ENCODE results near the gene SLIT1. TPM values are rescaled to one million over a fixed set of nuclear protein-coding genes. Genes with fewer than 3 reads are reported as not detected.
A peak's percentile ranks its signal among the peaks of the same experiment; 100 is the strongest.

Gene SLIT1
- total RNA-seq, 1 donor from 2014 or later, result 0.12 TPM

DNA sequence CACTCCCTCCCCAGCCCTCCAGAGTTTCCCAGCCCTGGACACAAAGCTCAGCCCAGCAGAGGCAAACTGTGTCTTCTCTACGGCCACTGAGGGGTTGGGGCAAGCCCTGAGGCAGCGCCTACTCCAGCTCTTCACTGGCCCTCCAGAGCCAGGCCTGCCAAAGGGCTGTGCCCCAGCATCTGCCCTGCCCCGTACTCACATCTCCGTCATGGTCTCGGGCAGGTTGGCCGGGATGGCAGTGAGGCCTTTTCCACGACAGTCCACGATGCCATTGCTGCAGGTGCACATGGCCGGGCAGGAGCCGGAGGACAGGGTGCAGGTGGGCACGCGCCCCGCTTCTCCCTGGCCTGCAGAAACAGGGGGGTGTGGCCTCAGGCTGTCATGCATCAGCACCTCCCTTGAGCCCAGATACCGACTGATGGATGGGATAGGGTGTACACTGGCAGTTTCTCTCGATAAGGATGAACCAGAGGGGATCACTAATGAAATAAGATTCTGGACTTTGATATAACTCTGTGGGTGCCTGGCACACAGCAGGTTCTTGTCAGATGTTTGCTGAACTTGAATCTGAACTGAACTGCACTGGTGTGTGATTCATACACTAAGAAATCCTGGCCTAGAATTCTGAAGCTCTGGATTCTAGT lies 125.2 kb downstream of the SLIT1 start:
- DNase-seq (ENCODE audit: low read depth), result no peak
- TF ChIP-seq, protein P1, sequence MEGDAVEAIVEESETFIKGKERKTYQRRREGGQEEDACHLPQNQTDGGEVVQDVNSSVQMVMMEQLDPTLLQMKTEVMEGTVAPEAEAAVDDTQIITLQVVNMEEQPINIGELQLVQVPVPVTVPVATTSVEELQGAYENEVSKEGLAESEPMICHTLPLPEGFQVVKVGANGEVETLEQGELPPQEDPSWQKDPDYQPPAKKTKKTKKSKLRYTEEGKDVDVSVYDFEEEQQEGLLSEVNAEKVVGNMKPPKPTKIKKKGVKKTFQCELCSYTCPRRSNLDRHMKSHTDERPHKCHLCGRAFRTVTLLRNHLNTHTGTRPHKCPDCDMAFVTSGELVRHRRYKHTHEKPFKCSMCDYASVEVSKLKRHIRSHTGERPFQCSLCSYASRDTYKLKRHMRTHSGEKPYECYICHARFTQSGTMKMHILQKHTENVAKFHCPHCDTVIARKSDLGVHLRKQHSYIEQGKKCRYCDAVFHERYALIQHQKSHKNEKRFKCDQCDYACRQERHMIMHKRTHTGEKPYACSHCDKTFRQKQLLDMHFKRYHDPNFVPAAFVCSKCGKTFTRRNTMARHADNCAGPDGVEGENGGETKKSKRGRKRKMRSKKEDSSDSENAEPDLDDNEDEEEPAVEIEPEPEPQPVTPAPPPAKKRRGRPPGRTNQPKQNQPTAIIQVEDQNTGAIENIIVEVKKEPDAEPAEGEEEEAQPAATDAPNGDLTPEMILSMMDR (conservative IDR thresholded peaks at IDR 0.05; ENCODE audit: low read depth, low read length), result no peak
- H3K4me3 ChIP-seq (ENCODE audit: low read depth, low read length), result no peak overlapping the region

DNA sequence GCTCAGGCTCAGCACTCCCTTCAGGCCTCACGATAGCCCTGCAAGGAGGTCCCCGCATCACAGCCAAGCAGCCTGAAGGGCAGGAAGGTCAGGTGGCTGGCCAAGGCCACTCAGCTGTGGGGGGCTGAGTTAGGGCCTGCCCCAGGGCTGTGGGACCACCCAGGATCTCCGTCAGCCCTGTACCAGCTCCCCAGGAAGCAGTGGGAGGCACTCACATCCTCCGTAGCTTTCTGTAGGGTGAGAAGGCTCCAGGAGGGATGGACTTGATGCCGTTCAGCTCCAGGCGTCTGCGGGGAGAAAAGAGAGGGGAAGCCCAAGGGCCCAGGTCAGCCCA lies 125.9 kb downstream of the SLIT1 start:
- TF ChIP-seq, protein P1 (conservative IDR thresholded peaks at IDR 0.05; ENCODE audit: low read depth, low read length), result no peak
- no peak overlapping the region for H3K4me3 ChIP-seq (ENCODE audit: low read depth, low read length)
- DNase-seq (ENCODE audit: low read depth), result no peak

DNA sequence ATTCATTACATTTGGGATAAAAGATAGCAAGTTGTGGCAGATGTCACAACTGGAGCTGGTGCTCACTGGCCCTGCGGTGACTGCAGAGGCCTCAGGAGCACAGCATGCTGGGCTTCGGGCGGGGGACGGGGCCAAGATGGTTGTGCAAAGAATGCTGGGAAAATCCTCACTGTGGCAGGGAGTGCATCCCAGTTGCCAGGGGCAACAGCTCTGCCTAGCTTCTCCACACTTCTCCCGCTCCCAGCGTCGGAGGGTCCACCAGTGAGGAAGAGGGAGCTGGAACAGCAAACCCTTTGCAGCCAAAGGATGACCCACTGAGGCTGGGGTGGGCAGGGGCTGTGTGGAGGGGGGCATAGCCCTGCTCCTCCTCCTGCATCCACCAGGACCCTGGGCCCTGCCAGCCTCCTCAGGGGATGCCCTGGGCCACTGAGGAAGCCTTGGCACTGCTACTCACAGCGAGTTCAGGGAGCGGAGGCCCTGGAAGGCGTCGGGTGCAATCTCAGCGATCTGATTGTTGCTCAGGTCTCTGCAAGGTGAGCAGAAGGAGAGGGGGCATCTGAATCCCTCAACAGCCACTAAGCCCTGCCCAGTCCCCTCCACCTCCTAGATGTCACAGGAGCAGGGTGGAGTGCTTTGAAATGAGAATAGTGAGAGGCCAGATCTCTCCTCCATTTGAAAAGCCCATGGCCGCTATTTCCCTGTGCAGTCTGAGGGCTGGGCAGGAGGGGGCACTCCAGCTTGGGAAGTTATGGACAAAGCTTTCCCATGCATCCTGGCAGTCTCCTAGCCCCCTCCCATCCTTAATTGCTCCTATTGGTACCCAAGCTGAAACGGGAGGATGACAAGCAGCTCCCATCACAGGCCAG lies 126.5 kb downstream of the SLIT1 start:
- no peak for DNase-seq (ENCODE audit: low read depth)
- TF ChIP-seq, protein P1 (conservative IDR thresholded peaks at IDR 0.05; ENCODE audit: low read depth, low read length), result peak; percentile 7
- H3K4me3 ChIP-seq (ENCODE audit: low read depth, low read length), result no peak overlapping the region

DNA sequence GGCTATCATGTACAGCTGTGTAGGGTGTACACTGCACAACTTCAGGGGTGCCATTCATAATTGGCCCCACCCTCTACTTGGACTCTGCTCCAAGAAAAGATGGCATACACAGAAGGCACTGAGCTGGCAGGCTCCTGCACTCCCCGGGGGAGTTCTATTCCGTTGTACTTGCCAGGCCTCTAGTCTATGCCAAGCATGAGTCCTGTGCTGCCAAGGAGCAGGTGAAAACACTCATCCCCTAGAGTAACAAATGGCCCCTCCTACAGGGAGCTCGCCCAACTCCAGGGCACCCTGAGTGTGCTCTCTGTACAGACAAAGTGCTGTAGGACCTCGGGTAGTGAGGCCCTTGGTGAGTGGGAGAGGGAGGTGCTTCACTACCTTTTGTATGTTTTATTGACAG lies 127.2 kb downstream of the SLIT1 start:
- H3K4me3 ChIP-seq (ENCODE audit: low read depth, low read length), result no peak overlapping the region
- DNase-seq (ENCODE audit: low read depth), result no peak
- TF ChIP-seq, protein P1 (conservative IDR thresholded peaks at IDR 0.05; ENCODE audit: low read depth, low read length), result no peak

DNA sequence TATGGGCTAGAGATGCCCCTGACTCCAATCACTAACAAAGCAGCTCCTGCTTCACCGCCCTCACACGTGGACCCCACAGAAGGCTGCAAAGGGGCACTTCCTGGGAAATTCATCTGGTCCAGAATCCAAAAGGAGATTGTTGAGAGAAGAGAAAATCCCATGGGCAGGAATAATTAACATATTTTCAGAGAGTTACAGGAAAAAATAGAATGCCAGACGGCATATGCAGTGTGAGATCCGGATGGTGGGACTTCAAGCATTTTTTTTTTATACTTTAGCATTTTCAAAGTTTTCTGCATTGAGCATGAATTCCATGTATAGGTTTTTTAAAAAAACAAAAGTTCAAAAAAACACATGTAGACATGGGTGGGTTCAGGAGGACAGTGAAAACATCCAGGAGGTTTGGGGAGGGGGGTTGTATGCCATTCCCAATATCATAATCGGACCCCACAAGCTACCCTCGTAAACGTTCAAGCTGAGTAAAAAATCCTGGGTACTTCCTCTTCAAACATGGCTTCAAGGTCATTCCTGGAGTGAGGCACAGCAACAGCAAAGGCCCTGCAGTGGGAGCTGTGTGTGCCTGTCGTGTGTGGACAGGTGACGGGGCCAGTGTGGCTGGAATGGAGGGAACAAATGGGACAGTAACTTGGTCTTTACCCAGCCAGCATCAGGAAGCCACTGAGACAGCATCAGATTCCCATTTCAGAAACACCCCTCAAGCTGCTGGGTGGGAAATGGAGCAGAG lies 128.1 kb downstream of the SLIT1 start:
- TF ChIP-seq, protein P1 (conservative IDR thresholded peaks at IDR 0.05; ENCODE audit: low read depth, low read length), result no peak
- H3K4me3 ChIP-seq (ENCODE audit: low read depth, low read length), result no peak overlapping the region
- no peak for DNase-seq (ENCODE audit: low read depth)

DNA sequence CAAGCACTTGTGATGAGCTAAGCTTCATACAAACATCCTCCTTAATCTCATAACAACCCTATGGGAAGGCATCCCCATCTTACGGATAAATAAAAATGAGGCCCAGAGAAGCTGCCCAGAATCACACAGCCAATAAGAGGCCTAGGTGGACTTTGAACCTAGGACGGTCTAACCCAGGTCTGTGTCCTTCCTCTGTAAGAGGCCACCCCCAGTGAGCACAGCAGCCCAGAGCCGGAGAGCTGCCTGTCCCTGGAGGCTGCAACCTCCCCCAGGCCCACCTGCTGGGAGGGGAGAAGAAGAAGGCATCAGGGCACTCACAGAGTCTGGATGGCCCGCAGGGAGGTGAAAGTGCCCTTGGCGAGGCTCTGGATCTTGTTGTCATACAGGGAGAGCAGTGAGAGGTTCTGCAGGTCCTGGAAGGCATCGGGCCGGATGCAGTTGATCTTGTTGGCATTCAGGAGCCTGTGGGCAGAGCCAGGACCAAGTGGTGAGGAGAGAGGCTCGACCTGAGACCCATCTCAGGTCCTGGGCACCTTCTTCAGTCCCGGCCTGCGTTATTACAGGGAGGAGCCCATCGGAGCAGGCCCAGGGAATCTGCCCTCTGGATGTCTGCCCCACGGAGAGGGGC lies 129.6 kb downstream of the SLIT1 start:
- no peak for DNase-seq (ENCODE audit: low read depth)
- TF ChIP-seq, protein P1 (conservative IDR thresholded peaks at IDR 0.05; ENCODE audit: low read depth, low read length), result no peak
- no peak overlapping the region for H3K4me3 ChIP-seq (ENCODE audit: low read depth, low read length)
